GM21619 (cell line): ENCODE data around the gene CCDC71.

Experiments
- ATAC-seq: cut with Tn5 transposase; IDR thresholded peaks from one replicate; pipeline ENCODE4 v1.9.1; 2021; ENCODE audit not compliant: unreplicated experiment

Gene CCDC71

DNA sequence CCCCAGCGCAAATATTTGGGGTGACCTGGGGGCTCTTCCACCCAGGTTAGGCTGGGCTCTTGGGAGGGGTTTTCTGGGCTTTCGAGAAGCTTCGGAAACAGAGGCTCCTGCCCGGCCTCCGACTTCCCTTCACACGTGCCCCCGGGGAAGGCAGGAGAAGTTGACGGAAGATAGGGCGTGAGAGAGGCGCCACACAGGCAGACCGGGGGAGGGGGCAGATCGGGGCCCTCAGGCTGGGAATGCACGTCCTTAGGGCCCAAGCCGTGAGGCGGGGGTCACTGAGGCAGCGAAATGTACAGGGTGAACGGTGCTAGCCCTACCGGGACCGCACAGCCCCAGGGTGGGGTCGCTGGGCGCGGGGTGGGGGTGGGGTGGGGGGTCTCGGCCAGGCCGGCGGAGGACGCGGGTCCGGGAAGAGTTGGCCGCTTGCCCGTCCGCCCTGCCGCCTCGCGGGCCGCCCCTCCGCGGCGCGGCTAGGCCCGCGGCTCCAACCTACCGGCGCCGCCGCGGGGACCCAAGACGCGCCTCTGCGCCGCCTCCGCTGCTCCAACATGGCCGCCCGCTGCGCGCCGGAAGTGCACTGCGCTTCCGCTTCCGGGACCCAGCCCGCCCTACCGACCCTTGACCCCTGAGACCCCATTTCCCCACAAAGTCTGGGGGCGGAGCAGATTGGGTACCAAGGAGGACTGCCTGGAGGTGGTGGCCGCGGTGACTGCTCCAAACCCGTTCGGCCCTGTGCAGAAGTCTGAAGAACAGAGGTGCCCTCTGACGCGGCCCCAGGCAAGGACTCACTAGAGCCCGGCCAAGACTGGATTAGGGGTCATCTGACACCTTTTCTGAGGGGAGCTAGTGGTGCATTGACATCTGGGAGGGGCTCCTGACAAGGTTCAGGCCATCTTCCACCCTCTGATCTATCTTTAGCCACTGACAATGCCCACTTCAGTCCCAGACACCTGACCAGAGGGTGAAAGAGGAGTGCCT, at the start of gene CCDC71:
Gene CCDC71, minus strand, starts transcription at position 561 of the 981 bp plus-strand sequence. CDS start 2,123 bp downstream, outside the sequence.
- ATAC-seq: peak; percentile 72

DNA sequence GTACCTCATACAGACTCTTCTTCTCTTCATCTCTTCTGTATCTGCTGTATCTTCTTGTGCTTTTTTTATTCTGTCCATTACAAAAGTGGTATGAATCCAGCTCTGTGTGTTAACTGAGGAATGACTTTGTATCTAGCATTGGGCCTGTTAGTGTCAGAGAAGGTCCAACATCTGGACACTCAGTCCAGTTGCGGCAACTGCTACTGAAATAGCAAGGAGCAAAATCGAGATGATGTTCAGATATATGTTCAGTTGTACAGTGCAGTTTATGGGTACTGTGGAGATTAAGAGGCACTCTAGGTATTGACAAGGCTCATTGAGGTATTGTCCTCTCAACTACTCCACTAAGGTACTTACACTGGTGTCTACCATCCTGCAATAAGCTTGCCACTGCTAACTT, 47.9 kb upstream of the CCDC71 start:
- ATAC-seq: no peak

DNA sequence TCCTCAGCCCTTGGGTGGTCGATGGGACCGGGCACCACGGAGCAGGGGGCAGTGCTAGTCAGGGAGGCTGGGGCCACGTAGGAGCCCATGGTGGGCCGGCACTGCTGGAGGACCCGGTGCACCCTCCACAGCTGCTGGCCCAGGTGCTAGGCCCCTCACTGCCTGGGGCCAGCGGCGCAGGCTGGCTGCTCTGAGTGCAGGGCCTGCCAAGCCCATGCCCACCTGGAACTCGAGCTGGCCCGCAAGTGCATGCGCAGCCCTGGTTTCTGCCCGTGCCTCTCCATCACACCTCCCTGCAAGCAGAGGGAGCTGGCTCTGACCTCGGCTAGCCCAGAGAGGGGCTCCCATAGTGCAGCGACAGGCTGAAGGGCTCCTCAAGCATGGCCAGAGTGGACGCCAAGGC, 47.4 kb upstream of the CCDC71 start:
- no peak for ATAC-seq

DNA sequence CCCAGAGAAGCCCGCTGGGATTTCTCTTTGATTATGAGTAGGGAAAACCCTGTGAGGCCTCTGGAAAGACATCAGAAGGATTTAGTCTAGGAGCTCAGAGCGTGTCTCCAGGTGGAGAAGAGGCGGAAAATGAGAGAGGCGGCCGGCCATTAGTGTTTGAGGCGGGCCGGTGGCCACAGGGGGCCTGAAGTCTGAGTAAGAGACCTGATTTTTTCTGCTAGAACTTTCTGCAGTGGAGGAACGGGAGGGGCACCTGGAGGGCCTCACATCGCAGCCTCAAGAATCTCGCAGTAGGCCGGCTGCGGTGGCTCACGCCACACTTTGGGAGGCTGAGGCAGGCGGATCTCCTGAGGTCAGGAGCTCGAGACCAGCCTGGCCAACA, 33.8 kb upstream of the CCDC71 start:
- ATAC-seq: no peak

DNA sequence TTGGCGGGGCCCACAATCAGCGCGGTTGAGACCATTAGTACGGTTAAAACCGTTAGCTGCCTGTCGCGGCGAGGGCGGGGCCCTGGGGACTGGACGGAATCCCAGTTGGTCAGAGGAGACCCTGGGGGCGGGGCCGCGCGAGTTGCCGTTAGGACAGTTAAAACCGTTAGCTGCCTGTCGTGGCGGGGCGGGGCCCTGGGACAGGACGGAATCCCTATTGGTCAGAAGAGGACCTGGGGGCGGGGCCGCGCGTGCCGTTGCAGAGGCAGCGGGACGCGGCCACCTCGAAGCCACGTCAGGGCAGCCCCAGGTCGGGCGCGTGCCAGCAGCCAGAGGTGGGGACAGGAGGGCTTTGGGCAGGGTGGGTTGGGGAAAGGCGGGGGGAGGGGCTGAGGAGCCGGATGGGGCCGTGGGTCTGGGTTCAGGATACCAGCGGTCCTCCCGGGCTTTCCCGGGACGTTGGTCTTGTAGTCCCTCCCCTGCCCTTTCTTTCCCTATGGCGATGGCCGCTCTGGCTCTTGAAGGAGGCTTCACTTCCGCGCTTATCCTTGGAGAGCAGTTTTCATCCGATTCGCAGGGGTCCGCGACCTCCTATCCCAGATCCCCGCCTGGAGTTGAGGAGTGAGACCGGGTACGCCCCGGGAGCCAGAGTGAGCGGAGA, 33.2 kb upstream of the CCDC71 start:
- ATAC-seq: no peak

DNA sequence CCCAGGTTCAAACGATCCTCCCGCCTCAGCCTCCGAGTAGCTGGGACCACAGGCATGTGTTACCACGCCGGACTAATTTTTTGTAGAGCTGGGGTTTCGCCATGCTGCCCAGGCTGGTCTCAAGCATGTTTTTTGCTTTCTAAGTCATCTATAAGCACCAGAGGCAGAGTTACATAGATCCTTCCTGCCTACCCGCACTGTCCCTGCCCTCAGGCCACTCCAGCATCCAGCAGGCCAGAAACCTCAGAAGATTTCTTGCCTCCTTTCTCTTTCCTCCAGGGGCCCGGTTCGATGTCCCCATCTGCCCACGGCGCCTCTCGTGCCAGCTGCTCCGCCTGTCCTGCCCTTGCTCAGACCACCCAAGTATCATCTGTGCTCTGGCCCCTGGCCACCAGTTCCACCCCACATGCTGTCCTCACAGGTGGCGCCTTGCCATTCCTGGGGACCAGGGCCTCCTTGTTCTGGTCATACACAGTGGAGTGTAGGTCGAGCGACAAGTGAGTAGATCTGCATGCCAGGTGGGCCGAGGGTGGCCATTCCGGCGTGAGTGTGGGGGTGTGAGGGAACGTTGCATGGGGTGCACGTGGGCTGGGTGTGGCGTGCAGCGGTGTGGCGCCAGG, 32.6 kb upstream of the CCDC71 start:
- no peak for ATAC-seq

DNA sequence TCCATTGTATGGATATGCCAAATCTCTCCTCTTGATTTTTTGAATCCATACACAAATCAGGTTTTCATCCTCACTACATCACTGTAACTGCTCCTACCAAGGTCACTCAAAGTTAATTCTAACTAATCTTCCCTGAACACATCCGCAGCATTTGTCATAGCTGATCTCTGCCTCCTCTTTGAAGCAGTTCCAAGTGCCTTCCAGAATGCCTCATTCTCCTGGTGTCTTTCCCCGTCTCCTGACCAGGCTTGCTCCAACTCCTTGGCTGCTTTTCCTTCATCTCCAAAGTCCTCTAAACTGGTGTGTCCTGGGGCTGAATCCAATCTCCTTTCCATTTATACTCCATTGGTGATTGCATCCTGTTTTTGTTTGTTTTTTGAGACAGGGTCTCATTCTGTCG, 32.0 kb upstream of the CCDC71 start:
- no peak for ATAC-seq

DNA sequence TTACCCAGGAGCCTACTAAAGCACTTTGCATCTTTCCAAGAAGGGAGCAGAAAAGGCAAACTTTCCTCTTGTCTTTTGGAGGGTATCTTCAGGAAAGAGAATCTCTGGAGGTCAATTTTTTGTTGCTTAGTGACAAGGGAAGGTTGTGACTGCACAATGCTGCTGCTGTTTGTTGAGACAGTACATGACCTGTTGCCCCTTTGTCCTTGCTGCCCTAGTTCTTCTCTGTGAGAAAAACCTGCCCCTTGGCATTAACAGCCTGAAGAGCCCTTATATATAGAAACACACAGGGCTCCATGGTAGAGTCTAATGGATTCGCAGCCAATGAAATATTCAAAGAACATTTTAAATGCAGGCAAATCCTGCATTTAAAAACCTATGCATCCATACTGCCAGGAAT, 25.6 kb upstream of the CCDC71 start:
- ATAC-seq: no peak

DNA sequence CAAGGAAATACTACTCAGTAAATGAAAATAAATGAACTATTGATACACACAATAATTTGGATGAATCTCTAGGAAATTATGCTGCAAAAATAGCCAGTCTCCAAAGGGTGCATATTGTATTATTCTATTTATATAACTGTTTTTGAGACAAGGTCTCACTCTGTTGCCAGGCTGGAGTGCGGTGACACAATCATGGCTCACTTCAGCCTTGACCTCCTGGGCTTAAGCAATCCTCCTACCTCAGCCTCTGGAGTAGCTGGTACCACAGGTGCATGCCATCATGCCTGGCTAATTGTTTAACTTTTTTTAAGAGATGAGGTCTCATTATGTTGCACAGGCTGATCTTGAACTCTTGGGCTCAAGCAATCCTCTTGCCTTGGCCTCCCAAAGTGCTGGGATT, 17.7 kb upstream of the CCDC71 start:
- ATAC-seq: no peak

DNA sequence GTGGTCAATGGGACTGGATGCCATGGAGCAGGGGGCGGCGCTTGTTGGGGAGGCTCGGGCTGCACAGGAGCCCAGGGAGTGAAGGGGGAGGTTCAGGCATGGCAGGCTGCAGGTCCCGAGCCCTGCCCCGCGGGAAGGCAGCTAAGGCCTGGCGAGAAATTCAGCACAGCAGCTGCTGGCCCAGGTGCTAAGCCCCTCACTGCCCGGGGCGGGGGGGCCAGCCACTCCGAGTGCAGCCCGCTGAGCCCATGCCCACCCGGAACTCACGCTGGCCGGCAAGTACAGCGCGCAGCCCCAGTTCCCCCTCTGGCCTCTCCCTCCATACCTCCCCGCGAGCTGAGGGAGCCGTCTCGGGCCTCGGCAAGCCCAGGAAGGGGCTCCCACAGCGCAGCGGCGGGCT, 16.6 kb upstream of the CCDC71 start:
- ATAC-seq: no peak

DNA sequence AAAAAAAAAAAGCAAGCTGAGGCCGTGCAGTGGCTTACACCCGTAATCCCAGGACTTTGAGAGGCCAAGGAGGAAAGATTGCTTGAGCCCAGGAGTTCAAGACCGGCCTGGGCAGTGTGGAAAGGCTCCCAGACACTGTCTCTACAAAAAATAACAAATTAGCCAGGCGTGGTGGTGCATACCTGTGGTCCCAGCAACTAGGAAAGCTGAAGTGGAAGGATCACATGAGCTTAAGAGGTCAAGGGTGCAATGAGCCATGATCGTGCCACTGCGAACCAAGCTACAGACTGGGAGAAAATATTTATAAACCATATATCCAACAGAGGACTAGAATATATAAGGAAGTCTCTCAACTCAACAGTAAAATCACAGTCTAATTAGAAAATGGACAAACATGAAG, 15.2 kb upstream of the CCDC71 start:
- no peak for ATAC-seq

DNA sequence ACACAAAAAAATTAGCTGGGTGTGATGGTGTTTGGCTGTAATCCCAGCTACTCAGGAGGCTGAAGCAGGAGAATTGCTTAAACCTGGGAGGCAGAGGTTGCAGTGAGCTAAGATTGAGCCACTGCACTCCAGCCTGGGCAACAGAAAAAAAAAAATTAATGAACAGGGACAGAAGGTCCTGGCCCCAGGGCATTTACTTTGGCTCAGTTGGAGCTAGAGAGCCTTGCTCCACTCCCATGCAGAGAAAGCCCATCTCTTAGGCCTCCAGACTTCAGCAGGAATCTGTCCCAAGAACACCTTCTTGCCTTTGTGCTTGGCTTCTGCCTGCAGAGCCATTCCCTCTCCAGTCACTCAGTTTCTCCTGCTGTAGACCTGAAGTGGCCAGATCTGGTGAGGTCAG, 14.0 kb upstream of the CCDC71 start:
- no peak for ATAC-seq

DNA sequence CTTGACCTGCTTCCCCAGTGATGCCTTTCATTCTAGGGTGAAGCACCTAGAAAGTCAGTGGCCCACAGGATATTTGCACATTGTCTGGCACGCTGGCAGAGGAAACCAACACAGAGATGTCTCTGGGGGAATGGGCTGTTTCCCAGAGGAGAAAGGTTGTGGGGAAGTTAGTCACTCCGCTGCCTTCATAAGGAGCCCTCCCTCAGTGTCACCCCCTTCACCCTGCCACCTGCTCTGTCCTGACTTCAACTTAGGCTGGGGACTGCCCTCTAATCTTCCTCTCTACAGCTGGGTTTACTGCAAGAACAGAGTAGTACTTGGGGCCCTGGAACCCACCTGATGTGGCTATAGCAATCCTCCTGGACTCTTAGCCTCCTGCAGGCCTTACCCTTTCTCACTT, 10.9 kb upstream of the CCDC71 start:
- no peak for ATAC-seq

DNA sequence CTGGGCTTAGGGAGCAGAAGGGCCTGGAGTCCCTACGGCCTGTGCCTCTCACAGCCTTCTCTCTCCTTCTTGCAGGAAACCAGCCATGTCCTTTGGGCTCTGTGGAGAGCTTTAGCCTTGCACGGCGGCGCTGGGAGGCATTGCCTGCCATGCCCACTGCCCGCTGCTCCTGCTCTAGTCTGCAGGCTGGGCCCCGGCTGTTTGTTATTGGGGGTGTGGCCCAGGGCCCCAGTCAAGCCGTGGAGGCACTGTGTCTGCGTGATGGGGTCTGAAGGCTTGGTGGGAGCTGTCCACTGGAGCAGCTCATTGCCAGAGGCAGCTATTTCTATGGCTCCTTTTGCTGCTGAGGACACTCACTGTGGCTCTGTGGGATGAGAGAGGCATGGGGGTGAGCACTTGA, 9.4 kb upstream of the CCDC71 start:
- no peak for ATAC-seq

DNA sequence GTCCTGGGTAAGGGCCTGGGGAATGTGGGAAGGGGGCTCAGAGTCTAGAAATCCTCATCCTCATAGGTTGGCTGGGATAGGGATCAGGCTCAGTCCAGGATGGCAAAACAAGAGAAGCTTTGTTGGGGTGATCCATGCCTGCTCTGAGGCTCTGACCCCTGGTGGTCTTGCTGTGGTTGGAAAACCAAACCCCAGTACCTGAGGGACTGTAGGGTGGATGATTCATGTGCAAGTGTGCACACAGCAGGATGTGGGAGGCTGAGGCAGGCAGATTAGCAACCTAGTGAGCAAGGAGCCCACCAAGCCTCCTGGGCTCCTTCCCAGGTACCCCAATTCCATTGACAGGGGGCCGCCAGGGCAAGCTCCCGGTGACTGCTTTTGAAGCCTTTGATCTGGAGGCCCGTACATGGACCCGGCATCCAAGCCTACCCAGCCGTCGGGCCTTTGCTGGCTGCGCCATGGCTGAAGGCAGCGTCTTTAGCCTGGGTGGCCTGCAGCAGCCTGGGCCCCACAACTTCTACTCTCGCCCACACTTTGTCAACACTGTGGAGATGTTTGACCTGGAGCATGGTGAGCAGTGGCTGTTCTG, 8.4 kb upstream of the CCDC71 start:
- ATAC-seq: no peak

DNA sequence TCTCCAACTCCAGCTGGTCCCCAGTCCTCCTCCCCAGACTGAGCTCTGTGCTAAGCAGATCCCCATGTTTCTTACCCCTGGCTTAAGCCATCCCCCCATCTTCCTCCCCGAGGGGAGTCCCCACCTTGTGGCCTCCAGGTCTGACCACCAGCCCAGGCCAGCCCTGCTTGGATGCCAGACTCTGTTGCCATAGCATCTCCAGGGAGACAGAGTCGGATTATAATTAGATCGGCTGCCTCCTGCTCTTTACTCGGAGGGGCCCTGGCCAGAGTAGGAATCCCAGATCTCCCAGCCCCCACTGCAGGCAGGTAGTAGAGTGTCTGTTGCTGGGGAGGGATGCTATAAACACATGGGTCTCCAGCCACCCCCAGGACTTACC, 7.7 kb upstream of the CCDC71 start:
- ATAC-seq: no peak

DNA sequence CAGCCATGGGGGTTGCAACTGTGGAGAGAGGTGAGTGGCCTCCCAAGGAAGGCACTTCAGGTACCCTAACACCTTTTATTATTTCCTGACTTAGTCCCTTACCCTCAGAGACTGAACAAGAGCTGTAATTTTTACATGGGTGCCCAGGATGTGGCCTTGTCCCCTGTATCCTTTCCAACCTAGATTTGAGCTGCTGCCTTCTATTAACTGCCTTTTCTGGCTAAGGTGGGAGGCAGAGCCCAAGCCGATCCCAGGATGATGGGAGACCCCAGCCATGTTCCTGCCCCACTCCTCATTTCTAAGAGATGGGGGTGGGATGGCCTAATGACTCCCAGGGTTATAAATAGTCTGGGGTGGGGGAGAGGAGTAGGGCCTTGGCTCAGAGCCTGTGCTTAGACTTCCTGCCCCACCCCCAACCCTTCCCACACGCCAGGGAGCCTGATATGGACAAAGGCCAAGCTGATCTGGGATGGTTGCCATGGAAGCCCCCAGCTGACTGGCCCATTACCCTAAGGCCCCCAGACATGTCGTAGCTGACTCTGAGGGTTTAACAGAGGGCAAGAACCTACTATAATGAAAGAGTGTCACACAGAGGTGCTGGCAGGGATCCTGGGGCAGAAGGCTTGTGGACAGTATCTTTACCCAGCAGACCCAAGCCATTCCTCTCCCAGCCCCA, 7.1 kb upstream of the CCDC71 start:
- ATAC-seq: no peak

DNA sequence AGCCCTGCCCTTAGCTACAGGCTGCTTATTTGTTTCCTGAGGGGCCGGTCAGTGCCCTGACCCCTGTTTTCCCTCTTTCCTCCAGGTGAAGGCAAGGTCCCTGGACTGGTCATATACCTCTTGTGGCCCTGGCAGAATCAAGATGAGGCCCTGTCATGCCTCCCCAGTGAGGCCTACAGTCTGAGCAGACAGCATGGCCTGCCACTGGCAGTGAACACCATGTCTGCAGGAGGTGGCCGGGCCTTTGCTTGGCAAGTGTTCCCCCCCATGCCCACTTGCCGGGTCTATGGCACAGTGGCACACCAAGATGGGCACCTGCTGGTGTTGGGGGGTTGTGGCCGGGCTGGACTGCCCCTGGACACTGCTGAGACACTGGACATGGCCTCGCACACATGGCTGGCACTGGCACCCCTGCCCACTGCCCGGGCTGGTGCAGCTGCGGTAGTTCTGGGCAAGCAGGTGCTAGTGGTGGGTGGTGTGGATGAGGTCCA, 6.5 kb upstream of the CCDC71 start:
- no peak for ATAC-seq

DNA sequence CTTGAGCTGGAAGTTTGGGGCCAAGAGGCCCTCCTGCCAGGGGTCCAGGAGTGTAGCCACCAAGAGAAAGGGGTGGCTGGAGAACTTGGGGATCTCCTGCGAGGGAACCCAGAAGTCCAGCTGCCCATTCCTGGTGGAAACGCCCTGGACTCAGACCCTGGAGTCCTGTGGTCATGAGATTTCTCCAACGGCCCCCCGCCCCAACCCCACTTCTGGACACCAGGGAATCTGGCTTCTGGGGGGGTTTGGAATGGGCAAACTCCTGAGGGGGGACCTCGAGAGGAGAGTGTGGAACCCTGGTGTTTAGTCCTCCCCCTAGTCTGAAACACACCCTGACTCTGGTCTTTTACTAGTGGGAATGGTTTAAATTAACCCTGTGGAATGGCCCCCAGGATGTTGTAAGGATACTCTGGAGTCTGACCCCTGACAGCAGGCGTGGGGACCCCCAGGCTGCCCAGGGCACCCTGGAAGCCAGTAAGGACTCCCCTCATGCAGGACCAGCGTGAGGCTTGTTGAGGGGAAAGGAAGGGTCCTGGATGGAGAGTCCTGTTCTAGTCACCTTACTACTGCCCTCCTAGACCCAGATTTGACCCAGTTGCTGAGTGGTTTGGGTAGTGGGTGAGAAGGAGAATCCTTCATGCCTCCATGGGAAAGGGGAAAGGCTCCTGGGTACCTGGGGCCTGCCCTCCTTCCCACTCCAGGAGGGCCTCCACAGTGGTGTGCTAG, 5.8 kb upstream of the CCDC71 start:
- no peak for ATAC-seq

DNA sequence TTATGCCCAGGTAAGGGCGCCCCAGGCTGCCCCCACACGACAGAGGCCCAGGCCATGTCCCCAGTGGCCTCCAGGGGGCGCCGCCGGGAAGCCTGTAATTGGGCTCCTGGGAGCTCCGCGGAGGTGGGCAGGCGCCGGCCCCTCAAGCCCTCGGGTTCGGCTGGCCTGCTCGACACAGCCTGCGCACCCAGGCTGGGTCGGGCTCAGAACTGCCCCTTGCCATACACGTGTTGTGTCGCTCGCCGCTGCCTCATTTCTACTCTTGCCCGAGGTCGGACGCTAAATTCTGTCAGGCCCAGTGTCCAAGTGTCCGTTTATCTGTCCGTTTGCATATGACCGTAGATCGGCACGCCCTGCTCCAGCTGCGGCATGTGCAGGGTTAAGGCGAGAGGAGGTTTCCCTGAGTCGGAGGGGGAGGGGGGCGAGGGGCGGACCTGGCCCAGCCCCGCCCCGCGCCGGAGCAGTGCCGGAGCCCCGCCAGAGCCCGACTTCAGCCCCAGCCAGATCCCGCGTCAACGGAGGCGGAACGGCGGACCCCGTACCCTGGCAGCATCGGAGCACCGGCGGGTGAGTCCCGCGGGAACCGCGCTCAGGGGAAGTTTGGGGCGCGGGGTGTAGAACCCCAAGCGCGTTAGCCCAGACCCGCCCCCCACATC, 5.1 kb upstream of the CCDC71 start, which contains the start of gene KLHDC8B:
Gene KLHDC8B, plus strand, starts transcription at position 480 of the 656 bp plus-strand sequence. CDS start 1,172 bp downstream, outside the sequence.
- ATAC-seq: peak; percentile 61
